ENCODE measurements around the gene CRADD.
A peak's percentile ranks its signal among the peaks of the same experiment; 100 is the strongest.

DNA sequence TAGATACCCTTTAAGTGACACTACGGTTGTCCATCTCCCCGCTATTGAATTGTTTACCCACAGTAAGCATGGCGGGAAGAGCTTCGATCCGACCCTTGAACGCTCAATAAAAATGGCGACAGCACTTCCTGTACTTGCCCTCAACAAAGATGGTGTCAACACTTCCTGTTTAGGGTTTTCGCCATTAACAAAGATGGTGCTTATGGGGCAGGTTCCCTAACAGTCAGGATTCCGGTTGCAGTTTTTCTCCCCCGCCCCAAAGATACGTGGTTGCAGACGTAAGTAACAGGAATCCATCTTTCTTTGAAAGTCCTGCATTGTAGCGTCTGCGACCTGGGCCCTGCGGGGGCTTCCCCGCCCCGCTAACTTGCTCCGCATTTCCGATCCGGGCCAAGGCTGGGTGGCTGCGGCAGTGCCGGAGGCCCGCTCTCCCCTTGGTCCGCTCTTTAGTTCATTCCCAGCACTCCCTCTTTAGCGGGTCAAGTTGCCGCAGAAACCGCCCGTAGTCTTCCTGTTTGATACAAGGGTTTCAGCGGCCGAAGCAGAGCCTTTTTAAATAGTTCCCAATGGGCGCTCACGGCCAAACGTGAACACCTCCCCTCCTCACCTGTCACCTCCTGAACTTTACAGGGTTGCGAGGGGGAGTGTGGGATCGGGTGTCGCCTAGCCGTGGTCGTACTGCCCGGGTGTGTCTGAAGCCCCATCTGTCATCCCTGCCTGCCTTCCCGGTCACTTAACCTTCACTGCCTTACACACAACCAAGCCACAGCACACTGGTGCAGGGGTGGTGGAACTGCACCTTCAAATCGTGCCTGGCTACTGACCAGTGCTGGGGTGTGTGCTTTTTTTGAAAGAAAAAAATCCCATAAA is at the start of gene CRADD:
- TF ChIP-seq POLR2A (IDR thresholded peaks at IDR 0.05; ENCODE audit: low read depth, low read length) (peak; percentile 90), POLR2AphosphoS5 (IDR thresholded peaks at IDR 0.05; ENCODE audit: low read depth, low read length) (peak; percentile 63; the same call in 1 of the 2 replicates)

Measured in GM12892 (cell line).